ENCODE data around the gene PTGS1.

DNA sequence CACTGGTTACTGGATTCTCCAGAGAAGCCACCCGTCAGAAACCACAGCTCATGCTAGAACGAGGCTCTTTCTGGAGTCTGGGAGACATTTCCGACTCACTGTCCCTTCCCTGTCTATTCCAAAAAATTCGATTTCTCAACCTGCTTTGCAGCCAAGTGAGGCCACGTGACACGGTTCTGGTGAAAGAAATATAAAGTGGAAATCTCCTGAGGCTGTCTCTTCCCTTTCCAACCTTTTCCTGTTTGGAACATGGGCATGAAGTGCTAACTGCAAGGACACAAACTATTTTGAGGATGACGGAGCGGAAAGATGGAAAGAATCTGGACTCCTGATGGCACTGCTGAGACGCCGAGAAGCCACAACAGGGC lies 6.1 kb upstream of the PTGS1 start:
- TF ChIP-seq, protein P1, sequence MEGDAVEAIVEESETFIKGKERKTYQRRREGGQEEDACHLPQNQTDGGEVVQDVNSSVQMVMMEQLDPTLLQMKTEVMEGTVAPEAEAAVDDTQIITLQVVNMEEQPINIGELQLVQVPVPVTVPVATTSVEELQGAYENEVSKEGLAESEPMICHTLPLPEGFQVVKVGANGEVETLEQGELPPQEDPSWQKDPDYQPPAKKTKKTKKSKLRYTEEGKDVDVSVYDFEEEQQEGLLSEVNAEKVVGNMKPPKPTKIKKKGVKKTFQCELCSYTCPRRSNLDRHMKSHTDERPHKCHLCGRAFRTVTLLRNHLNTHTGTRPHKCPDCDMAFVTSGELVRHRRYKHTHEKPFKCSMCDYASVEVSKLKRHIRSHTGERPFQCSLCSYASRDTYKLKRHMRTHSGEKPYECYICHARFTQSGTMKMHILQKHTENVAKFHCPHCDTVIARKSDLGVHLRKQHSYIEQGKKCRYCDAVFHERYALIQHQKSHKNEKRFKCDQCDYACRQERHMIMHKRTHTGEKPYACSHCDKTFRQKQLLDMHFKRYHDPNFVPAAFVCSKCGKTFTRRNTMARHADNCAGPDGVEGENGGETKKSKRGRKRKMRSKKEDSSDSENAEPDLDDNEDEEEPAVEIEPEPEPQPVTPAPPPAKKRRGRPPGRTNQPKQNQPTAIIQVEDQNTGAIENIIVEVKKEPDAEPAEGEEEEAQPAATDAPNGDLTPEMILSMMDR (IDR thresholded peaks at IDR 0.05), result no peak
- TF ChIP-seq POLR2A (IDR thresholded peaks at IDR 0.05; ENCODE audit: low read depth), result no peak
- TF ChIP-seq EP300 (IDR thresholded peaks at IDR 0.05), result no peak
